Endodermal cell (in vitro differentiated cells): Measurements from ENCODE around the gene MLH1. TPM values are rescaled to one million over a fixed set of nuclear protein-coding genes. Genes with fewer than 3 reads are reported as not detected.

ENCODE experiments used
- DNase-seq: peaks from one replicate; pipeline ENCODE4 v3.0.0-alpha.2; 2017
- H3K27ac ChIP-seq: 2 replicates; pipeline ENCODE4 v1.5.1; 2013; ENCODE audit warnings: mild to moderate bottlenecking, low read depth, low read length, moderate library complexity
- H3K27me3 ChIP-seq: 2 replicates; pipeline ENCODE4 v1.6.1; 2013; ENCODE audit warnings: mild to moderate bottlenecking, low read length, moderate library complexity; ENCODE audit not compliant: insufficient read depth, control insufficient read depth, poor library complexity, severe bottlenecking
- H3K36me3 ChIP-seq: 2 replicates; pipeline ENCODE4 v1.7.0; 2013; ENCODE audit warnings: mild to moderate bottlenecking, low read length, moderate library complexity; ENCODE audit not compliant: control insufficient read depth, insufficient read depth
- H3K4me1 ChIP-seq: one replicate; pipeline ENCODE4 v1.7.0; 2013; ENCODE audit warnings: low read length; ENCODE audit not compliant: control insufficient read depth, insufficient read depth
- H3K4me3 ChIP-seq: 2 replicates; pipeline ENCODE4 v1.5.1; 2013; ENCODE audit warnings: mild to moderate bottlenecking, low read length, moderate library complexity
- H3K9ac ChIP-seq: 2 replicates; pipeline ENCODE4 v1.6.1; 2013; ENCODE audit warnings: mild to moderate bottlenecking, low read length, moderate library complexity; ENCODE audit not compliant: poor library complexity, severe bottlenecking; ENCODE audit errors: extremely low read depth
- H3K9me3 ChIP-seq: 2 replicates; pipeline ENCODE4 v1.6.1; 2013; ENCODE audit warnings: mild to moderate bottlenecking, low read length, moderate library complexity; ENCODE audit not compliant: control insufficient read depth
- H3K27ac Mint-ChIP-seq: 2 replicates; pipeline ENCODE4 v1.8.0; 2020; ENCODE audit warnings: mixed read lengths
- H3K27me3 Mint-ChIP-seq: 2 replicates; pipeline ENCODE4 v1.8.0; 2021; ENCODE audit warnings: mild to moderate bottlenecking, mixed read lengths; ENCODE audit not compliant: insufficient read depth
- H3K36me3 Mint-ChIP-seq: 2 replicates; pipeline ENCODE4 v1.8.0; 2020; ENCODE audit warnings: low read depth, mixed read lengths
- H3K4me1 Mint-ChIP-seq: 2 replicates; pipeline ENCODE4 v1.8.0; 2020; ENCODE audit warnings: mixed read lengths
- H3K4me3 Mint-ChIP-seq: 2 replicates; pipeline ENCODE4 v1.8.0; 2020; ENCODE audit warnings: mild to moderate bottlenecking, moderate library complexity, mixed read lengths
- H3K9me3 Mint-ChIP-seq: 2 replicates; pipeline ENCODE4 v1.8.0; 2020; ENCODE audit warnings: mild to moderate bottlenecking, mixed read lengths
- CTCF ChIP-seq: fragments of 200-600 bp; sonication (generic); conservative IDR thresholded peaks from 2 replicates; pipeline ENCODE4 v1.5.0; 2021; ENCODE audit warnings: antibody characterized with exemption, mild to moderate bottlenecking
- WGBS, 2 experiments: methylation state at CpG; one replicate each; pipeline versions ENCODE4 v1.1.5 to v1.1.7; 2013; ENCODE audit warnings: missing lambda C conversion rate in 2 of 2, mixed read lengths in 1 of 2; ENCODE audit not compliant: insufficient coverage in 1 of 2, insufficient read length in 1 of 2; 5-methylcytosine and 5-hydroxymethylcytosine counted together
- total RNA-seq, 2 donors: library from RNA; stranded (reverse); fragmentation: NEBNext Ultra II Directional in 1 of 2; extraction: Animal tissue kit (Norgen Biotek cat#: 25700) in 1 of 2; gene quantifications; 2 replicates in 1 of 2; 3 replicates in 1 of 2; pipeline ENCODE4 v1.2.1, GENCODE V29; 2021

MLH1 gene
- total RNA-seq, 2 donors from 2014 or later, result 36.4 to 47.0 TPM

- TF ChIP-seq CTCF, result no peak
- Histone ChIP-seq H3K9ac (no peak overlapping the region), H3K27ac (no peak overlapping the region), H3K9me3 (no peaks in the 10 kb centered on the region), H3K36me3 (peaks cover 81% of the 10 kb centered on the region), H3K4me3 (no peak overlapping the region), H3K27me3 (no peaks in the 10 kb centered on the region), H3K4me1 (no peaks in the 10 kb centered on the region)
- no peak overlapping the region for H3K4me3 Mint-ChIP-seq
- H3K9me3 Mint-ChIP-seq, result no peaks in the 10 kb centered on the region
- no peaks in the 10 kb centered on the region for H3K27me3 Mint-ChIP-seq
- no peak for DNase-seq
- WGBS, 2 experiments, result 91 to 93% methylated on average over 4 to 5 of the region's 5 CpGs
- H3K36me3 Mint-ChIP-seq, result peaks cover 73% of the 10 kb centered on the region
- H3K4me1 Mint-ChIP-seq, result no peaks in the 10 kb centered on the region
- no peak overlapping the region for H3K27ac Mint-ChIP-seq
Observed at GRCh38 chr3:37015642-37016041, 22.3 kb downstream of the MLH1 start.

GRCh38 chr3:37016903-37017302, 23.6 kb downstream of the MLH1 start:
- Histone ChIP-seq H3K9ac (no peak overlapping the region), H3K27me3 (no peaks in the 10 kb centered on the region), H3K9me3 (no peaks in the 10 kb centered on the region), H3K27ac (no peak overlapping the region), H3K4me1 (no peaks in the 10 kb centered on the region), H3K4me3 (no peak overlapping the region), H3K36me3 (peaks cover 88% of the 10 kb centered on the region)
- Mint-ChIP-seq H3K27ac (no peak overlapping the region), H3K36me3 (peaks cover 76% of the 10 kb centered on the region), H3K27me3 (no peaks in the 10 kb centered on the region), H3K9me3 (no peaks in the 10 kb centered on the region), H3K4me1 (no peaks in the 10 kb centered on the region), H3K4me3 (no peak overlapping the region)
- WGBS, 2 experiments, result 95% methylated on average over 7 of the region's 8 CpGs; no CpG with 5 or more reads in 1 of the 2 experiments
- TF ChIP-seq CTCF, result no peak
- DNase-seq, result no peak

GRCh38 chr3:37017683-37018082, 24.4 kb downstream of the MLH1 start:
- no peaks in the 10 kb centered on the region for H3K27me3 Mint-ChIP-seq
- no peak overlapping the region for H3K4me3 Mint-ChIP-seq
- no peaks in the 10 kb centered on the region for H3K4me1 Mint-ChIP-seq
- no peak overlapping the region for H3K27ac Mint-ChIP-seq
- Histone ChIP-seq H3K9ac (no peak overlapping the region), H3K4me1 (no peaks in the 10 kb centered on the region), H3K9me3 (no peaks in the 10 kb centered on the region), H3K27ac (no peak overlapping the region), H3K4me3 (no peak overlapping the region), H3K27me3 (no peaks in the 10 kb centered on the region), H3K36me3 (peaks cover 87% of the 10 kb centered on the region)
- no peak for TF ChIP-seq CTCF
- no peak for DNase-seq
- WGBS, 2 experiments, result 95 to 100% methylated on average over 2 to 3 of the region's 3 CpGs
- peaks cover 79% of the 10 kb centered on the region for H3K36me3 Mint-ChIP-seq
- H3K9me3 Mint-ChIP-seq, result no peaks in the 10 kb centered on the region
